AG08396 (cell line): ENCODE data around the gene FSD1.
"Not testable (repeated sequence)": the region's sequence is repeated elsewhere in the genome, so short reads cannot be mapped to it uniquely, and the experiment has no call there.

Source experiments
- DNase-seq: peaks from one replicate; pipeline ENCODE4 v3.0.0; 2012; ENCODE audit warnings: low spot score, mixed read lengths

Gene FSD1

DNA sequence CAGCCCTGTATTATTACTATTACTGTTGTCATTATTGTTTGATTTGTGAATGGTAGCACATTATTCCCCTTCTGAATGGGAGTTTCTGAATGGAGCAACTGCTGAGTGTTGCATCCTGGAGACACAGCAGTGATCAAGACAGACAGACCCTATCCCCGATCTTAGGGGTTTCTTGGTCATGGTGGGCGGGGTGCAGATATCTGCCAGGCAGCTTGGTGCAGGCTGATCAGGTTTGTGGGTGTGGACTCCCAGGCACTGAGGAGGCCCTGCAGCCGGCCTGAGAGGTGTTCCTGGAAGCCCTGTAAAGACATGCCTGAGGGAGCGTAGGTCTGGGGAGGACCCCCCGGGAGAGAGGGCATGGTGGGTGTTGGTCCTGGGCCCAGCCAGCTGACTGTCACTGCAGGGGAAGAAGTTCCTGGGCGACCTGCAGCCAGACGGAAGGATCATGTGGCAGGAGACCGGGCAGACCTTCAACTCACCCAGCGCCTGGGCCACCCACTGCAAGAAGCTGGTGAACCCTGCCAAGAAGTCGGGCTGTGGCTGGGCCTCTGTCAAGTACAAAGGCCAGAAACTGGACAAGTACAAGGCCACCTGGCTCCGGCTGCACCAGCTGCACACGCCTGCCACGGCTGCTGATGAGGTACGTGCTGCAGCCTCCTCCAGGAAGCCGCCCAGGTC lies 41.1 kb downstream of the FSD1 start:
- no peak for DNase-seq

GRCh38 chr19:4346020-4346383 lies 41.6 kb downstream of the FSD1 start:
- no peak for DNase-seq

GRCh38 chr19:4347521-4347920 lies 43.1 kb downstream of the FSD1 start:
- no peak for DNase-seq

GRCh38 chr19:4349225-4349624 lies 44.8 kb downstream of the FSD1 start:
- DNase-seq, result not testable (repeated sequence)

- DNase-seq, result no peak
Measured at GRCh38 chr19:4350111-4350510, 45.7 kb downstream of the FSD1 start.

DNA sequence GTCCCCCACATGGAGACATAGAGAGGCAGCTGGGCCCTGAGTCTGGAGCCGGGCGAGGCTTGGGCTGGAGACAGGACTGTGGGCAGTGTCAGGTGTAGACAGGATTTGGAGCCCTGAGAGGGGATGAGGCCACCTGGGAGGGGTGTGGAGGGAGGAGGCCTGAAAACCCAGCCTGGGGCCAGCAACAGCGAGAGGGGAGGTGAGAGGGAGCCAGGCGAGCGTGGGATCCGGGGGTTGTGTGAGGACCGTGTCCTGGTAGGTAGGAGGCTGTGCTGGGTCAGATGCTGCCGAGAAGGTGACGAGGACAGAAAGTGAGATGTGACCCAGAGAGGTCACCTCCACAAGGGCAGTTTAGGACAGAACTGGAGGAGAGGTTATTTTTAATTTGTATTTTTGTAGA lies 46.3 kb downstream of the FSD1 start:
- no peak for DNase-seq

GRCh38 chr19:4352701-4353121 lies 48.3 kb downstream of the FSD1 start:
- peak; percentile 80 for DNase-seq

DNA sequence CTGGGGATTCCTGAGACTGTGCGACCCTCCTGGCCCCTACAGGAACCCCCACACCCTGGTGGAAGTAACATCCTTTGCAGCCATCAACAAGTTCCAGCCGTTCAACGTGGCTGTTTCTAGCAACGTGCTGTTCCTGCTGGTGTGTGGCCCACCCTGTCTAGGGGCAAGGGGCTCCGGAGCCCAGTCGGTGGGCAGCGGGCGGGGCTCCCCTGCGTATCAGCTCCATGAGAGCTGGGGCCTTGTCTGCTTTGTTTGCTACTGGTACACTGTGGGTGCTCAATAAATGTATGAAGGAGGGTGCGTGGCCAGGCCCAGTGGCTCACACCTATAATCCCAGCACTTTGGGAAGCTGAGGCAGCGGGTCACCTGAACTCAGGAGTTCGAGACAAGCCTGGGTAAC lies 49.9 kb downstream of the FSD1 start:
- DNase-seq, result no peak

- DNase-seq, result no peak
Measured at GRCh38 chr19:4354897-4355296, 50.5 kb downstream of the FSD1 start.

GRCh38 chr19:4357095-4357797 lies 52.8 kb downstream of the FSD1 start:
- no peak for DNase-seq

DNA sequence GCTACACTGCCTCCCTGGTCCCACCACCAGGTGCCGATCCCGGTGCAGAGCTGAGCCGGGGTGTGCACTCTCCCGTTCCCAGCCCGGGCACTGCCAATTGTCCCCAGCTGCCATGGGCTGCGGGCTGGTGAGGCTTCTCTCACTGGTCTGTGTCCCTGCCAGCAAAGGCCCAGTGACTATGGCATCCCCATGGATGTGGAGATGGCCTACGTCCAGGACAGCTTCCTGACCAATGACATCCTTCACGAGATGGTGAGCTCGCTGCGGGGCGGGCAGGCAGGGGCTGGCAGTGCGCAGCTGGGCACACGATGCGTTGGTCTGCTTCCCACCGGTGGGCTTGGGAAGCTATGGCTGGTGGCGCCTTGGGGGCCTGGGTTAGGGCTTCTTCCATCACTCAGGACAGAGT lies 53.5 kb downstream of the FSD1 start:
- DNase-seq, result no peak

DNA sequence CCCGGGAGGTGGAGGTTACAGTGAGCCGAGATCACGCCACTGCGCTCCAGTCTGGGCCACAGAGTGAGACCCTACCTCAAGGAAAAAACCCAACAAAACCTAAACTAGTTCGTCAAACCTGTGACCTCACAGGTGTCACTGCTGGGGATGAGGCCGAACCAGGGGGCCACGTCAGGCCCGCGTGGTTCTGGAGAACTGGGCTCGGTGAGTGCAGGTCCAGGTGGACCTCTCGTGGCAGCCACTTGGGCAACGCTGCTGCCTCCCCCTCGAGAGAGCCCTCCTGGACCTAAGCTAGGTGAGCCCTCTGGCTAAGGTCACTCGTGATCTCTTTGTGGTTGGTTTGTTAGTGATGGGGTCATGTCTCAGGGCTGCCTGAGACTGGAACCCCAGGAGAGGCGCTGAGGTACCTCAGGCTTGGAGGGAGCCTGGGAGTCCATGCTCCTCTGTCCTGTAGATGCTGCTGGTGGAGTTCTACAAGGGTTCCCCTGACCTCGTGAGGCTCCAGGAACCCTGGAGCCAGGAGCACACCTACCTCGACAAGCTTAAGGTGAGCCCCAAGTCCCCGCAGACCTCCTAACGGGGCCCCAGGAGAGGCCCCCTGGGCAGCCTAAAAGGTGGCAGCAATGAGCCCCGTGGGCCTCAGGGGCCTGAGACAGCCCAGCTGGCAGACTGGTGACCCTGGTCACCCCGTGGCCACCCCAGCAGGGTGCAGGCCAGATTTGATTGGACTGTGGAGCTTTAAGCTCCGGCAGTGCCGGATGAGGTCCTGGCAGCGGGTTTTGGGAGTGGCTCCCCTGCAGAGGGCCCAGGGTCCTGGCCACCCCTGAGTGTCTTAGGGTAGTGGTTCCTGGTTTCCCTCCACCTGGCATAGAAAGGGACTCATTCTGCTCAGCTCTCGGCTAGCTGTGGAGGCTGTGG lies 54.6 kb downstream of the FSD1 start:
- peak; percentile 7 for DNase-seq

- no peak for DNase-seq
Measured at GRCh38 chr19:4359627-4360000, 55.2 kb downstream of the FSD1 start.

DNA sequence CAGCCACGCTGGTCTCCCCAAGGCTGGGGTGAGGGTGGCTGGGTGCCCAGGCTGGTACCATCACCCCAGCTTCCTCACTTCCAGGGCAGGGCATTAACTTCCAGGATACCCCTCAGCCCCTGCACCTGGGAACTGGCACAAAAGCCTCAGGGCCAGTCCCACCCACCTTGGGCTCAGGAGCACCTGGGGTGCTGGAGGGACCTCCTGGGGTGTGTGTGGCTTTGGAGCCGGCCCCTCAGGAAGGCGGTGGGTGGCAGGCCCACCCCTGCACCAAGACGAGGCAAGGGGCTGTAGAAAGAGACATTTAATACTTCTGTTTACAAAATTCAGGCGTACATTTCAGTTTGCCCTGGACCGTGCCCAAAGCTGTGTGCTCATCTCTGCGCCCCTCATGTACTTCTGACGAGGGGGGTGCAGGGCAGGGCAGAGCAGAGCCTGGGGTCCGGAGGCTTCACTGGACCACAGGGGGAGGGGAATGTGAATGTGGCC lies 55.7 kb downstream of the FSD1 start:
- no peak for DNase-seq

DNA sequence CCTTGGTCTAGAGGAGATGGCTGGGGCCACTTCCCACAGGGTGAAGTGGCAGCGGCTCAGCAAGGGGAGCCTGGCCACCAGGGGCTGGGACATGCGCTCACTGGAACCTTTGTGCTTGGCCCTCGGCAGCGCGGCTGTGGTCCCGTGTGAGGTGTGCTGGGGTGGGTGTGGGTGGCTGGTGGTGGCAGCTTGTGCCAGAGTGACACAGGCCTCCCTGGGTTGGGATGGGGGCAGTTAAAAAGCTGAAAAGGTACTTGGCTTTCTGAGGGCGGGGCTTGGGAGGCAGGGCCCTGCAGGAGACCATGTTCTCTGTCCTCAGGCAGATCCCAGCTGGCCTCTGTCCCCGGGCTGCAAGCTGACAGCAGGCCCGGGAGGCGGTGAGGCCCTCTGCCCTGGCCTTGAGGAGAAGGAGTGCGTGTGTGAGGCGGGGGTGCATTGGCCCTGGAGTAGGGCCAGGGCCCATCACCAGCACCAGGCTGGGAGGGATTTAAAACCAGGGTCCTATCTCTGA lies 56.3 kb downstream of the FSD1 start:
- DNase-seq, result peak; percentile 10

DNA sequence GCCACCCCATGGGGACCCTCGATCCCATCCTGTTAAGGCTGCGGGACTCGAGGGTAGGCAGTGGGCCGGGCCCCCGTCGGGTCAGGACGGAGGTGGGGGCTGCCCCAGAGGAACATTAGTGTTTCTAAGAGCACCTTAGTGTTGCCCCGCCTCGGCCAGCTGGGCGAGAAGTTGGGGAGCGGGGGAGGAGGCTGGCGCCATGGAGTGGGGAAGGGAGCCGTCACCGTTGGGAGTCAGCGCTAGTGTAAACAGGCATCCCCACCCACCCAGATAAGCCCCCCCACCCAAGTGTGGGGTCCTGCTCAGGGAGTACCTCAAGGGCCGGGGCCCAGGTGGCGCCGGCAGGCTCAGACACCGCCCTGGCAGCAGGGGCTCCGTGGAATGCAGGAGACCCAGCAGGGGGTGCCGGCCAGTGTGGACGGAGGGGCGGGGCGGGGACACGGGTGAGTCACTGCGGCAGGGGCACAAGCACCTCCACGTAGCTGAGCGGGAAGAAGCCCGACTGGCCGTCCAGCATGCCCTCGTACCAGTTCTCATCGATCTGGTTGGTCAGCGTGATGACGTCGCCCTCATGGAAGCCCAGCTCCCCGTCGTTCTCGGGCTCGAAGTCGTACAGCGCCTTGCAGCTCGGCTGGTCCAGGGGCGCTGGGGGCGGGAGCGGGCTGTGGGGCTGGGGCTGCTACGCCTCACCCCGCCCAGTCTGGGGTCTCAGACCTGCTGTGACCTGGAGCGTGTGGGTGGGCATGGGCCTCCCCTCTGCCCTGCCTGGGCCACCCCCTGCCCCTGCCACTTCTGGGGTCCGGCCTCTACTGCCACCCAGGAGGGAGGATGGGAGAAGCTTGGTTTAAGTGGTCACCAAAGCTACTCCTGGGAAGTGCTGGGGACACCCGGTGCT lies 57.0 kb downstream of the FSD1 start:
- peak; percentile 10 for DNase-seq

GRCh38 chr19:4362101-4362828 lies 57.9 kb downstream of the FSD1 start:
- peak; percentile 6 for DNase-seq

GRCh38 chr19:4362831-4363545 lies 58.6 kb downstream of the FSD1 start:
- peak; percentile 18 for DNase-seq

GRCh38 chr19:4363571-4364304 lies 59.3 kb downstream of the FSD1 start:
- peak; percentile 3 for DNase-seq
